Inflammatory macrophage treated with lipopolysaccharide for 4 hours (primary cell): ENCODE results near the gene CLHC1.
"Not testable (repeated sequence)": the region's sequence is repeated elsewhere in the genome, so short reads cannot be mapped to it uniquely, and the experiment has no call there.

Source experiments
- DNase-seq: peaks from one replicate; pipeline ENCODE4 v3.0.0-alpha.2; 2020

CLHC1 gene

GRCh38 chr2:55133467-55134315 lies 98.4 kb downstream of the CLHC1 start:
- DNase-seq = peak; percentile 99

- DNase-seq = no peak
These were observed 101.2 kb downstream of the CLHC1 start for GRCh38 chr2:55130849-55131248.

DNA sequence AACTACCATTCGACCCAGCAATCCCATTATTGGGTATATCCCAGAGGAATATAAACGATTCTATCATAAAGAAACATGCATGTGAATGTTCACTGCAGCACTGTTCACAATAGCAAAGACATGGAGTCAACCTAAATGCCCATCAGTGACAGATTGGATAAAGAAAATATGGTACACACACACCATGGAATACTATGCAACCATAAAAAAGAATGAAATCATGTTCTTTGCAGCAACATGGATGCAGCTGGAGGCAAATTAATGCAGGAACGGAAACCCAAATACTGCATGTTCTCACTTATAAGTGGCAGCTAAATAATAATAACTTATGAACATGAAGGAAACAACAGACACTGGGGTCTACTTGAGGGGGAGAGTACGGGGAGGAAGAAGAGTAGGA lies 105.5 kb downstream of the CLHC1 start:
- not testable (repeated sequence) for DNase-seq
